Loucy (cell line): ENCODE data around the gene SUPT5H.
"Not testable (repeated sequence)": the region's sequence is repeated elsewhere in the genome, so short reads cannot be mapped to it uniquely, and the experiment has no call there.

ENCODE experiments used
- H2AFZ ChIP-seq: fragments of 200-600 bp; sonication (generic); 2 replicates; pipeline ENCODE4 v1.6.0; 2016; ENCODE audit warnings: antibody characterized with exemption, mild to moderate bottlenecking, low read length, moderate library complexity
- H3F3A ChIP-seq: fragments of 200-600 bp; 2 replicates; pipeline ENCODE4 v1.6.0; 2016; ENCODE audit warnings: antibody characterized with exemption, low read depth, mild to moderate bottlenecking
- H3K27me3 ChIP-seq: fragments of 200-600 bp; sonication (generic); 2 replicates; pipeline ENCODE4 v1.6.1; 2014; ENCODE audit warnings: low read length, mild to moderate bottlenecking; ENCODE audit not compliant: insufficient read depth, poor library complexity, severe bottlenecking
- H3K36me3 ChIP-seq: fragments of 200-600 bp; sonication (generic); 2 replicates; pipeline ENCODE4 v1.6.1; 2016; ENCODE audit warnings: low read length; ENCODE audit not compliant: insufficient read depth
- H3K4me1 ChIP-seq: fragments of 200-600 bp; sonication (generic); 2 replicates; pipeline ENCODE4 v1.5.1; 2014; ENCODE audit warnings: low read length, mild to moderate bottlenecking; ENCODE audit not compliant: insufficient read depth, poor library complexity, severe bottlenecking
- H3K4me2 ChIP-seq: fragments of 200-600 bp; sonication (generic); 2 replicates; pipeline ENCODE4 v1.6.0; 2014; ENCODE audit warnings: antibody characterized with exemption, low read length, low read depth, mild to moderate bottlenecking; ENCODE audit not compliant: poor library complexity, severe bottlenecking
- H3K4me3 ChIP-seq: fragments of 200-600 bp; sonication (generic); 2 replicates; pipeline ENCODE4 v1.5.1; 2014; ENCODE audit warnings: low read length, mild to moderate bottlenecking, mixed read lengths; ENCODE audit not compliant: poor library complexity, severe bottlenecking
- H3K79me2 ChIP-seq: fragments of 200-600 bp; sonication (generic); 2 replicates; pipeline ENCODE4 v1.6.1; 2014; ENCODE audit warnings: low read length; ENCODE audit not compliant: insufficient read depth
- H3K9ac ChIP-seq: fragments of 200-600 bp; sonication (generic); 2 replicates; pipeline ENCODE4 v1.6.0; 2014; ENCODE audit warnings: mild to moderate bottlenecking, low read depth, low read length, moderate library complexity; ENCODE audit not compliant: poor library complexity, severe bottlenecking
- H3K9me2 ChIP-seq: fragments of 200-600 bp; sonication (generic); replicated peaks from 2 replicates; pipeline ENCODE4 v1.6.1; 2016; ENCODE audit warnings: low read depth, low read length, mixed read lengths
- H3K9me3 ChIP-seq: fragments of 200-600 bp; sonication (generic); 2 replicates; pipeline ENCODE4 v1.6.1; 2014; ENCODE audit warnings: mild to moderate bottlenecking, antibody characterized with exemption, low read length, low read depth; ENCODE audit not compliant: insufficient read depth
- H4K20me1 ChIP-seq: fragments of 200-600 bp; sonication (generic); 2 replicates; pipeline ENCODE4 v1.6.0; 2014; ENCODE audit warnings: antibody characterized with exemption, low read length, mild to moderate bottlenecking; ENCODE audit not compliant: insufficient read depth, poor library complexity, severe bottlenecking
- CTCF ChIP-seq: fragments of 200-600 bp; sonication (generic); conservative IDR thresholded peaks from 2 replicates; pipeline ENCODE4 v1.5.1; 2014; ENCODE audit warnings: mild to moderate bottlenecking, antibody characterized with exemption, low read length
- EZH2phosphoT487 ChIP-seq: fragments of 200-600 bp; IDR thresholded peaks from 2 replicates; pipeline ENCODE4 v1.6.1; 2018; ENCODE audit warnings: antibody characterized with exemption, mild to moderate bottlenecking, moderate library complexity, borderline replicate concordance

The SUPT5H gene

GRCh38 chr19:39475748-39476147 lies 30.4 kb downstream of the SUPT5H start:
- H3K4me3 ChIP-seq, result no peak overlapping the region
- H3K36me3 ChIP-seq, result peaks cover 57% of the 10 kb centered on the region; the same call in 1 of the 2 replicates
- H3K27me3 ChIP-seq, result no peaks in the 10 kb centered on the region
- H3K9me2 ChIP-seq, result no peaks in the 10 kb centered on the region
- H3K79me2 ChIP-seq, result peaks cover 1% of the 10 kb centered on the region
- no peaks in the 10 kb centered on the region for H4K20me1 ChIP-seq
- H3F3A ChIP-seq, result no peaks in the 10 kb centered on the region
- no peak overlapping the region for H3K4me2 ChIP-seq
- no peaks in the 10 kb centered on the region for H3K4me1 ChIP-seq
- H2AFZ ChIP-seq, result no peak overlapping the region
- H3K9me3 ChIP-seq, result no peaks in the 10 kb centered on the region
- H3K9ac ChIP-seq, result no peak overlapping the region
- TF ChIP-seq EZH2phosphoT487, result no peak
- no peak for TF ChIP-seq CTCF

GRCh38 chr19:39479319-39479801 lies 34.0 kb downstream of the SUPT5H start:
- not testable (repeated sequence) for H3K9ac ChIP-seq, H3K4me1 ChIP-seq, H3K27me3 ChIP-seq, H3K4me3 ChIP-seq, H2AFZ ChIP-seq, H3K9me2 ChIP-seq, H3K4me2 ChIP-seq, H3F3A ChIP-seq, H3K9me3 ChIP-seq
- peaks cover 21% of the 10 kb centered on the region; the same call in 1 of the 2 replicates for H3K36me3 ChIP-seq
- peaks cover 11% of the 10 kb centered on the region for H4K20me1 ChIP-seq
- peaks cover 21% of the 10 kb centered on the region for H3K79me2 ChIP-seq

- peak overlapping the region; percentile 92 for H3K4me3 ChIP-seq
- no peaks in the 10 kb centered on the region for H3K9me3 ChIP-seq
- peaks cover 21% of the 10 kb centered on the region for H3K79me2 ChIP-seq
- H3K9ac ChIP-seq, result peak overlapping the region; percentile 92
- no peaks in the 10 kb centered on the region for H3K9me2 ChIP-seq
- H3K4me1 ChIP-seq, result no peaks in the 10 kb centered on the region
- peak overlapping the region; percentile 80 for H2AFZ ChIP-seq
- no peaks in the 10 kb centered on the region for H3K27me3 ChIP-seq
- H3K36me3 ChIP-seq, result peaks cover 16% of the 10 kb centered on the region; the same call in 1 of the 2 replicates
- peak overlapping the region; percentile 99 for H3K4me2 ChIP-seq
- H4K20me1 ChIP-seq, result peaks cover 11% of the 10 kb centered on the region
- TF ChIP-seq CTCF, result no peak
- no peak for TF ChIP-seq EZH2phosphoT487
- H3F3A ChIP-seq, result no peaks in the 10 kb centered on the region
Measured at GRCh38 chr19:39479916-39480315, 34.5 kb downstream of the SUPT5H start.
